ENCODE measurements around the gene SCNN1A.

Gene SCNN1A

DNA sequence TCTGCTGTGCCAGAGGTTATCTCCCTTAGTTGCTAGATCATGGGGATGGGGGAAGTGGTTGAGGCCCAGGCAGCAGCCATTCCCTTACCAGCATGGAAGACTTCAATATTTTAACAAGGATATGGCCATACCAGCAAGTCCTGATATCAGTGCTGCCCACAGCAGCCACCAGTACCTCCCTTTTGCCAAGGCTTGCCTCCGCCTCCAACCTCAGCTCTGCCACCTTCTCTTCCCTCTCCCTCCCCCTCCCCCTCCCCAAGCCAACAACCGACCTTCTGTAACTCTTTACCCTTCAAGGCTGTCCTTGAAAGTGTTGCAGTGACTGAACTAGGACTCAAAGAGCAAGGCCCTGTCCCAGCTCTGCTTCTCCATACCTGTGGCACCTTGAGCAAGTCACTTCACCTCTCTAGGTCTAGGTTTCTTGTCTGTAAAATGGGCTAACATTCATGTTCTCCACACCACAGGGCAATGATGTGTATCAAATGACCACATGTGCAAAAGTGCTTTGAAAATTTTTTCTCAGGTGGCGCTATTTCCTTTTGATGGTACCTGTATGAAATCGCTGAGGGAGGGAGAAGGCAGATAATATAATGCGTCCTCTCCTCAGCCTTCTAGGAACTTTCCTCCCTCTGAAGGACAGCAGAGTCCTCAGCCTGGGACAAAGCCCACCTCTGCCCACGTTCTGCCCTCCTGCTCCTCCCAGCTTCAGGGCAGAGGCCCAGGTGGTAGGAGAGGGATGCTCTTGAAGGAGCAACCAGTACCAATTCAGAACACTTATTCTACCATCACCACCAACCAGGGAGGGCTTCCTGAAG lies 50.2 kb downstream of the SCNN1A start:
- H3K4me3 ChIP-seq (ENCODE audit: low read depth, low read length) = no peak overlapping the region
- no peak for DNase-seq (ENCODE audit: low read depth)
- no peak for TF ChIP-seq CTCF (IDR thresholded peaks at IDR 0.05; ENCODE audit: low read depth, low read length, missing control alignments)
- in situ Hi-C loops (cut with HindIII; ENCODE audit: low sequenced_read_pairs) = loop anchor here (5.0 kb wide), 1 partner anchor 68 kb away; no protein-coding TSS in a partner anchor

DNA sequence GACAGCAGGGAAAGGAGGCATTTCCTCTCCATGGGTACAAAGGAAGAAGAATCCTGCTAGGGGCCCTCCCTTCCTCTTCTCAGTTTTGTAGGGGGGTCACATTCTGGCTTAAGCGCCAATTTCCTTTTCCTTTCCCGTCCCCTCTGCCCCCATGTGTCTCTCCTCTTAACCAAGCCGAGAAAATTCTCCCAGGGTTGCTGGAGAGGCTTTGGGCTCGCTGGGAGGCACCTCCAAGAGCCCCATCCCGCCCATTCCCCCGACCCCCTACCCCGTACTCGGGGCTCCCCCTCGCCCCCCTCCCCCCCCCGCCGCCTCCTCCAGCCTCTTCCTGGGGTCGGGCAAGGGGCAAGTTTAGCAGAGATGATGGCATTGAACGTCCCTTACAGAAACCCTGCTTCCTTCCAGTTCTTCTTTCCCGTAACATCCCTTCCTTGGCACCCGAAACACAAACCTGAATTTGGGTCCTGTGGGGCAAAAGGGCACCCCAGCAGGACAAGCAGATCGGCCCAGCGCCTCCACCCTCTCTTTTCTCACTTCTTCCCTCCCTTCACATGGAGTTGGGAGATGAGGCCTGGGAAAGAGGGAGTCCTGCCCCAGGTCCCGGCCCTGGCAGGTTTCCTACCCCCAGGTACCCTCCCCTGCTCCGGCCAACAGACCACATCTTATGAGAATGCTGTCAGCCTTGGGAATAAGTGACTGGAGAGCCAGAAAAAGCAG lies 51.2 kb downstream of the SCNN1A start:
- no peak for DNase-seq (ENCODE audit: low read depth)
- no peak for TF ChIP-seq CTCF (IDR thresholded peaks at IDR 0.05; ENCODE audit: low read depth, low read length, missing control alignments)
- H3K4me3 ChIP-seq (ENCODE audit: low read depth, low read length) = no peak overlapping the region
- in situ Hi-C loops (cut with HindIII; ENCODE audit: low sequenced_read_pairs) = loop anchor here (5.0 kb wide), 1 partner anchor 67 kb away; no protein-coding TSS in a partner anchor

DNA sequence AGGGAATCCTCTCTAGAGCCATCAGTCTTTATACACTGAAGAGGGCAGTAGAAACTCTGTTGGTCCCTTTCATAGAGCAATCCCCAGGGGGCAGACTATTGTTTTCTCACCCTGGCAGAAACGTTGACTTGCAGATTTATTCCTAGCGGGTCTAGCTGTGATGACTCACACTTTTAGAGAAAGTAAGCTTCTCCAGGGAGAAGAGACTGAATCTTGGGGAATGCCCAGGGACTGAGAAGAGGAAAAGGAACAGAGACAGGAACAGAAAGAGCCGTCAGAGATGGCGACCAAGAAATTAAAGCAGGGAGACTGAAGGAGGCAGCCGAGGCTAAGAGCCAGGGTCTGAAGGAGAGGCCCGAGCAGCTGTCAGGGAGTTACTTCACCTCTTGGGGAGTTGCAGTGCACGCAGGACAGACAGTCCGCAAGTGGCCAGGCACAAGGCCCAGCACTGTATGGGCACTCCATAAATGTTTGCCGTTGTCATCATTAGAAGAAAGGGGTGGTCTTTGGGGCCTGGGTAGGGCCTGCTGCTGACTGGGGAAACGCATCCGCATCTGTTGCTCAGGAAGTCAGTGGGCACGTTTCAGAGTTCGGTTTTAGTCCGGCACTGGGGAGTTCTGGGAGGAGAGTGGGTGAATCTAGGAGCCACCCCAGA lies 51.9 kb downstream of the SCNN1A start:
- no peak overlapping the region for H3K4me3 ChIP-seq (ENCODE audit: low read depth, low read length)
- peak; percentile 86 for DNase-seq (ENCODE audit: low read depth)
- TF ChIP-seq CTCF (IDR thresholded peaks at IDR 0.05; ENCODE audit: low read depth, low read length, missing control alignments) = peak; percentile 64
- in situ Hi-C loops (cut with HindIII; ENCODE audit: low sequenced_read_pairs) = loop anchor here (5.0 kb wide), 1 partner anchor 66 kb away; no protein-coding TSS in a partner anchor

DNA sequence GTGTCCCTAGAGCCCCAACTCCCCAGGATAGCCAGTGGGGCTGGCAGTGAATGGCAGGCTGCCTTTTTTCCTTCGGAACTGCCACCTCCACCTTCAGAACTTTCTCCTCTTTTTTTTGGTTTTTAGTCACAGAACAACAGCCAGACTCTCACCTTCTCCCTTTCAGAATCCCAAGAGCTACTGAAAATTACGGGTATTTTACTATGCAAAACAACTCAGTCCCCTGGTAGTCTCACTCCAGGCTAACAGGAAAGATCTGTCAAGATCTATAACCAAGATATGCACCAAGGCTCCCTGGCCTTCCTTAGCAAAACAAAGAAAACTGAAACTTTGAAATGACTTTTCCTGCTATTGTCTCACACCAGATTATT lies 52.4 kb downstream of the SCNN1A start:
- in situ Hi-C loops (cut with HindIII; ENCODE audit: low sequenced_read_pairs) = loop anchor here (5.0 kb wide), 1 partner anchor 66 kb away; no protein-coding TSS in a partner anchor
- no peak for TF ChIP-seq CTCF (IDR thresholded peaks at IDR 0.05; ENCODE audit: low read depth, low read length, missing control alignments)
- no peak for DNase-seq (ENCODE audit: low read depth)
- no peak overlapping the region for H3K4me3 ChIP-seq (ENCODE audit: low read depth, low read length)

GRCh38 chr12:6322352-6322751 lies 53.0 kb downstream of the SCNN1A start:
- no peak overlapping the region for H3K4me3 ChIP-seq (ENCODE audit: low read depth, low read length)
- no peak for DNase-seq (ENCODE audit: low read depth)
- TF ChIP-seq CTCF (IDR thresholded peaks at IDR 0.05; ENCODE audit: low read depth, low read length, missing control alignments) = no peak
- in situ Hi-C loops (cut with HindIII; ENCODE audit: low sequenced_read_pairs) = loop anchor here (5.0 kb wide), 1 partner anchor 65 kb away; no protein-coding TSS in a partner anchor

DNA sequence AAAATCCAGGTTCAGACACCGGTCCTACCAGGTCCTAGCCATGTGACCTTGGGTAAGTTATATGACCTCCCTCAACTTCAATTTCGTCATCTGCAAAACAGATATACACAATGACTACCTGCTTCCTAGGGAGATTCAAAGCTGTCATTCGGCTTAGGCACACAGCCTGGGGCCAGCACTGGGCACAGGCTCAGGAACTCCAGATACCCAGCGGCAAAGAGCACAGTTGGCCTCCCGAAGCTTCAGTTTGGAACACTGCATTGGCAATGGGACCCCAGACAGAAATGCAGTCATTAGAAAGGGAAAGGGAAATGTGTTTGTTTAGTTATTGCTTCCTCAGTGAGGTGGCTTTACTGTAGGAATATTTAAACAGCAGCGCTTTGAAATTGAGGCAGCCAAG lies 53.5 kb downstream of the SCNN1A start:
- no peak for TF ChIP-seq CTCF (IDR thresholded peaks at IDR 0.05; ENCODE audit: low read depth, low read length, missing control alignments)
- in situ Hi-C loops (cut with HindIII; ENCODE audit: low sequenced_read_pairs) = loop anchor here (5.0 kb wide), 1 partner anchor 65 kb away; no protein-coding TSS in a partner anchor
- no peak for DNase-seq (ENCODE audit: low read depth)
- no peak overlapping the region for H3K4me3 ChIP-seq (ENCODE audit: low read depth, low read length)

Data from astrocyte of the cerebellum (primary cell).